ENCODE data around the gene SLC26A2.
"Not testable (repeated sequence)": the region's sequence is repeated elsewhere in the genome, so short reads cannot be mapped to it uniquely, and the experiment has no call there.

The SLC26A2 gene

GRCh38 chr5:150006318-150006717 lies 45.8 kb downstream of the SLC26A2 start:
- DNase-seq (ENCODE audit: low spot score), result no peak

- no peak for DNase-seq (ENCODE audit: low spot score)
These were observed 46.5 kb downstream of the SLC26A2 start for GRCh38 chr5:150007050-150007449.

- DNase-seq (ENCODE audit: low spot score), result no peak
These were observed 49.3 kb downstream of the SLC26A2 start for GRCh38 chr5:150009671-150010387.

- no peak for DNase-seq (ENCODE audit: low spot score)
These were observed 53.4 kb downstream of the SLC26A2 start for GRCh38 chr5:150013931-150014330.

GRCh38 chr5:150014456-150014855 lies 53.9 kb downstream of the SLC26A2 start:
- no peak for DNase-seq (ENCODE audit: low spot score)

- no peak for DNase-seq (ENCODE audit: low spot score)
These were observed 54.9 kb downstream of the SLC26A2 start for GRCh38 chr5:150015415-150015814.

- no peak for DNase-seq (ENCODE audit: low spot score)
These were observed 56.0 kb downstream of the SLC26A2 start for GRCh38 chr5:150016537-150016936.

GRCh38 chr5:150017226-150018005 lies 56.9 kb downstream of the SLC26A2 start:
- no peak for DNase-seq (ENCODE audit: low spot score)

- no peak for DNase-seq (ENCODE audit: low spot score)
These were observed 59.7 kb downstream of the SLC26A2 start for GRCh38 chr5:150020249-150020648.

- no peak for DNase-seq (ENCODE audit: low spot score)
These were observed 61.1 kb downstream of the SLC26A2 start for GRCh38 chr5:150021491-150022157.

- DNase-seq (ENCODE audit: low spot score), result peak; percentile 83
These were observed 61.6 kb downstream of the SLC26A2 start for GRCh38 chr5:150022158-150022531.

- no peak for DNase-seq (ENCODE audit: low spot score)
These were observed 62.1 kb downstream of the SLC26A2 start for GRCh38 chr5:150022681-150023080.

GRCh38 chr5:150023136-150023535 lies 62.6 kb downstream of the SLC26A2 start:
- no peak for DNase-seq (ENCODE audit: low spot score)

GRCh38 chr5:150024346-150024984 lies 63.9 kb downstream of the SLC26A2 start:
- no peak for DNase-seq (ENCODE audit: low spot score)

GRCh38 chr5:150026682-150027172 lies 66.2 kb downstream of the SLC26A2 start:
- DNase-seq (ENCODE audit: low spot score), result no peak

GRCh38 chr5:150028047-150028446 lies 67.5 kb downstream of the SLC26A2 start:
- not testable (repeated sequence) for DNase-seq (ENCODE audit: low spot score)

GRCh38 chr5:150033334-150033733 lies 72.8 kb downstream of the SLC26A2 start:
- no peak for DNase-seq (ENCODE audit: low spot score)

GRCh38 chr5:150034662-150035061 lies 74.1 kb downstream of the SLC26A2 start:
- peak; percentile 91 for DNase-seq (ENCODE audit: low spot score)

- DNase-seq (ENCODE audit: low spot score), result no peak
These were observed 74.8 kb downstream of the SLC26A2 start for GRCh38 chr5:150035139-150035895.

- DNase-seq (ENCODE audit: low spot score), result peak; percentile 97
These were observed 76.0 kb downstream of the SLC26A2 start for GRCh38 chr5:150036513-150036912.
